HG02981 (cell line): Measurements from ENCODE around the gene FCGR1A.
A peak's percentile ranks its signal among the peaks of the same experiment; 100 is the strongest.
"Not testable (repeated sequence)": the region's sequence is repeated elsewhere in the genome, so short reads cannot be mapped to it uniquely, and the experiment has no call there.

Source experiments
- ATAC-seq: cut with Tn5 transposase; IDR thresholded peaks from one replicate; pipeline ENCODE4 v1.9.1; 2021; ENCODE audit warnings: mild to moderate bottlenecking, moderate library complexity; ENCODE audit not compliant: unreplicated experiment

The FCGR1A gene

DNA sequence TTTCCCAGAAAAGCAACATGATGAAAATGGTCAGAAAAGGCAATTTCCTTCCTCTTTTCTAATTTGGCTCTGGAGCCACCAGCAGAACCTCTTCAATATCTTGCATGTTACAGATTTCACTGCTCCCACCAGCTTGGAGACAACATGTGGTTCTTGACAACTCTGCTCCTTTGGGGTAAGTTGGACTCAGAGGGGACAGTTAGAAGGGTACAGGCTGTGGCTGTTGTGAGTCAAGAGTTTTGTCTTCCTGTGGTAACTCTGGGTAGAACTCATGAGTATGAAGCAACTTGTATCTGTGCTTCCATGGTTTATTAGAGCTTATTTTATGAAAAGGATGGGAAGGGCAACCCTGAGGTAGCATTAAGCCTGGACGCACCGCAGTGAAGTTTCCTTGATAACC, at the start of gene FCGR1A:
Gene FCGR1A, plus strand, starts transcription at position 95 of the 400 bp plus-strand sequence. Its CDS starts 50 bp downstream, at position 145.
- not testable (repeated sequence) for ATAC-seq

DNA sequence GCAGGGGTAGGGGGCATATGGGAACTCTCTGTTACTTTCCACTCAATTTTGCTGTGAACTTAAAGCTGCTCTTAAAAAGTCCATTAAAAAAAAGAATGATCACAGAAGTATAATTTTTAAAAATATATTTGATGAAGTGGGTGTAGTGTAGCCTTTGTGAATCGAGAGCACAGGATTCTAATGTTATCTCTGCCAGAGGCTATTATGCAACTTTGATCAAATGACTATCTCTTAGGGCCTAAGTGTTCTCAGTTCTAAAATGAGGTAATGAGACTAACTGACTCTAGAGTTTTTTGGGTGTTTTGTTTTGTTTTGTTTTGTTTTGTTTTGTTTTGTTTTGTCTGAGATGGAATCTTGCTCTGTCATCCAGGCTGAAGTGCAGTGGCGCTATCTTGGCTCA, 49.7 kb upstream of the FCGR1A start:
- ATAC-seq = not testable (repeated sequence)

DNA sequence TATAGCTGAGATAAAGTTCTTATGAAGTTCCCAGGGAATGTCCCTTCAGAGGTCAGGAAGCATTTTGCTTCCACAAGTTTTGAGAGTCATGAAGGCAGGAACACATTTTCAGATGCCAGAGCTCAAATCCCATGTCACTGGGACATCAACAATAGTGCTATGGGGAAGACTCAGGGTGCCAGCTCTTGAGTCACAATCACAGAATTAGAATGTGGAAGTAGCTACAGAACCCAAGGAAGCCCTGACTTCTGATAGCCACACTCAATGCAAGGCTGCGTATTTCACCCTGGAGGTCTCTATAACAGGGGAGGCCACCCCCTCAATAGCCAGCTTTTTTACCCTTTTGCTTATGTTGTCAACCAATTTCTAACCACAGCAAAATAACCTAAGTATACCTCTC, 47.8 kb upstream of the FCGR1A start:
- not testable (repeated sequence) for ATAC-seq

DNA sequence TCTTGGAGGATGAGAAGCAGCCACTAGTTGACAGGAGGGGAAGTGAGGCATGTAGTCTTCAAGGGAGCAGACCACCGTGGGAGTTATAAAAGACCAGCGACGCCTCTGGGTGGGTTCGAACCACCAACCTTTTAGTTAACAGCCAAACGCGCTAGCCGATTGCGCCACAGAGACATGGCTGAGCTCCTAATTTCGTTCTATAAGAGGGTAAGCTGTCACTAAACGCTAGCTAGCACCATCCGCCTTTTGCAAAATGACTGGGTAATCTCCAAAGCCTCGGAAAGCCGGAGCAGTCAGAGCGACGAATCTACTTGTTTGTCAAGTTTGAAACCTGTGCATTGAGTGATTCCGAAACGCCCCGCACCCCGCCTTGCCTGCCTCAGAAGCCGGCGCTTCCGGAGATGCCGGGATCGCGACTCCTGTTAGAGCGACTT, 42.3 kb upstream of the FCGR1A start:
- ATAC-seq = not testable (repeated sequence)

DNA sequence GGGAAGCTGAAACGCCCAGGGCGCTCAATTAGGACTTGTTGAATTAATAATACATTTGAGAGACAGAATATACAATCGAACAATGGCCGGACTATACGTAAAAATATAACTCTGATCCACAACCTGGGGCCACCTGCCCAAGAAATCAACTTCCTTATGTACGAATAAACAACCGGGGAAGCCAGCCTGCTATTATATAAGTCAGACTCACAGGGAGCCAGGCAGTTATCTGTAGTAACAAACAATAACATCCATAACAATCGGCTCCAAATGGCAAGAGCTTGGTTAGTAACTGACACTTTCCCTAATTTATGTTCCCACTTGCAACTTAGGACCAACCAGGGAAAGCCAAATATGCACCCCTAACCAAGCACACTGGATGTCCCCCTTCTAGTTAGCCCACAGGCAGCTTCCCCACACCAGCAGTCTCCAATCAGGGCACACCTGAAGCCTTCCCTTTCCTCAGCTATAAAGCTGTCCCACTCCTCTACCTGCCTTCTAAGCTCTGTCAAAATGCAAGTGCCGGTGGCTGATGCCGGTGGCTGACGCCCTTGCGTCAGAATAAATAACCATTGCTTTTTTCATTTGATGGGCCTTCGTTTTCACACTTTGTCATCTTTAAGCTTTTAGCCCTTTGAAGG, 41.8 kb upstream of the FCGR1A start:
- ATAC-seq = not testable (repeated sequence)

DNA sequence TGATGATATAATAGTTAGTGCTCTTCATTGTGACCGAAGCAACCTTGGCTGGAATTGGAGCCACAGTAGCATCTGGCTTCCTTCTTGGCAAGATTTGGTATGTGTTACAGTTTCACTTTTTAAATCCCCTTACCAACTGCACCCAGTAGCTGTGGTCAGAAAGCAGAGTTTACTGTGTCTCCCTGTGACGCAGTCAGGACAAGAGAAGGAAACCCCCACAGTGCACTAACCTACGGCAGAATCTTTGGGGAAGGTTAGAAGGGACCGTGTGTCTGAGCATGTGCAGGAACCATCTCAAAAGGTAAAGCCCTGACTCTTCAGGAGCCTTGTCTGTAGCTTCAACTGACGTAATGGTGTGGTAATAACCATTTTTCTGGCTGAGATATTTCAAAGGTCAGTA, 40.6 kb upstream of the FCGR1A start:
- ATAC-seq = not testable (repeated sequence)

DNA sequence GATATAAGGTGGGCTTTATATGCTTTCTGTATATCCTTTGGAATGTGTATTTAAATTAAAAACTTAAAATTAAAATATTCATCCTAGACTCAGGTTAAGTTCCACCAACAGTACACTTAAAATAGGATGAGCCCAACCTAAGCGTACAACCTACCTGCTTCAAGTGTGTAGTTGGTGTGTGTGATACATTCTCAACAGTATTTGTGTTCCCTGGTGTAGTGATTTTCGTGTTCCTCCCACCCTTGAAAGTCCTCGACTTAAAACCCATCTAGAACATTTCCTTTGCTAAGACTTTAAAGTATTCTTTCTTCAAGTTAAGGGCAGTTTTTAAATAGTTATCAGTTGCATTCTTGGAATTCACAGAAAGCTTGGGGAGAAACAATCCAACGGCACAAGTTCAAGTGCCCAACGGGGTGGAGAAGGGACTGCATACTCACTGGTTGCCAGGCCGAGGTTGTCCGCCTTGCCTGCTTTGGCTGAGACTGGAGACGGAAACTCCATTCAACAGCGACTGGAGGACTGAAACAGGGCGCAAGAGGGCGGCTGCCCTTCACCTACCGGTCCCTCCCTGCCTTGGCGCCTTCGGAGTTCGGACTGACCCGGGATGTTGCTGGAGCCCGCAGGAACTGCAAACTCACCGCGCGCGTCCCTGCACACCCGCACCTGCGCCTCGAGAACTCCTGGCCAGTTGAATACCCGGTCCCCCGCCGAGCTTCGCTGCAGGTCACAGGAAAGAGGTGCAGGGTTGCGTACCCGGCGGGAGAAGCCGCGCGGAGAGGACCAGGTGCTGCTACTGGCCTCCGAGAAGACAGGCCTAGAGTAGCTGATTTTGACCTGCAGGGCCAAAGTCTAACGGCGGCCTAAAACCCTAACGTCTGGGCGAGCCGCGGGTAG, 35.8 kb upstream of the FCGR1A start:
- not testable (repeated sequence) for ATAC-seq

DNA sequence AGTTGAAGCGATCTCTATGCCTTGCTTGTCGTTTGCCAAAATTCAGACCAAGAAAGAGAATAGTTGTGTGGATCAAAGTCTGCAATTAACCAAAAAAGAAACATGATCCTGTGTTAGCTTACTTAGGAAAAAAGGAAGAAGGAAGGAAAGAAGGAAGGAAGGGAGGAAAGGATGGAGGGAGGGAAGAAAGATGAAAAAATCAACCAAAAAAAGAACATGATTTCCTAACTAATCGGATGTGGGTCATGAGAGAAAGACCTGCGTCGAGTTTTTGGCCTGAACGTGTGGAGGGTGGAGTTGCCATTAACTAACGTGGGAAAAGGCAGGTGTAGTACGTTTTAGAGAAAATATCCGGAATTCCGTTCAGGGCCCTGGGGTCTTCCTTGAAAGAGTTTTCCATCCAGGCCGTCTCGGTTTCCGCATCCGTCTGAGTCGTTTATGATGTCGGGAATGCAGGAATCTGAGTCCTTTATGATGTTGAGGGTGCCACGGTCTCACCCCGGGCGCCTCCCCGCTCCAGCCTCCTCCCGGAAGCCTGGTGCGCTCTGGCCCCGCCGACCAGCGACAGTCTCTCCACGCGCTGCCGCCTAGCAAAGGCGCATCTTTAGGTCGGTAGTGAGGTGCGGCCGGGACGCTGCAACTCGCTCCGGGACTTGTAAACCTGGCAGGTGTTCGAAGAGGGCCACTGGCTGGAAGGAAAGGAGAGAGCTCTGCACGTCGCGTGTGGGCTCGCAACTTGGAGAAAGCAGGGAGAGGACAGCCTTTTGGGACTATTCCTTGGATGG, 34.9 kb upstream of the FCGR1A start:
- not testable (repeated sequence) for ATAC-seq

DNA sequence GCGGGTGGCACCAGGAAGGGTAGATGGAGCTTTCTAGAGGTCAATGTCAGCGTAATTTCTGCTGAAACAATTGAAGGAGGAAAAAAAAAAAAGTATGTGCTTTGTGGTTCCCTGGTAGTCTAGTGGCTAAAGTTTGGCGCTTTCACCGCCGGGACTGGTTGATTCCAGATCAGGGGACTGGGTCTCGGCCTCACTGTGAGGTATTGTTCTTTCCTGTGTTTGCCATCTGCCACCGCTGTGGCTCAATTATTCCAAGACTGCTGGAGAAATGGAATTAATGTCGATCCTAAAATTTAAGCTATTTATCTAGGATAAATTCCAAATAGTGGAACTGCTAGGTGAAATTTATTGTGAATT, 34.4 kb upstream of the FCGR1A start:
- ATAC-seq = not testable (repeated sequence)

DNA sequence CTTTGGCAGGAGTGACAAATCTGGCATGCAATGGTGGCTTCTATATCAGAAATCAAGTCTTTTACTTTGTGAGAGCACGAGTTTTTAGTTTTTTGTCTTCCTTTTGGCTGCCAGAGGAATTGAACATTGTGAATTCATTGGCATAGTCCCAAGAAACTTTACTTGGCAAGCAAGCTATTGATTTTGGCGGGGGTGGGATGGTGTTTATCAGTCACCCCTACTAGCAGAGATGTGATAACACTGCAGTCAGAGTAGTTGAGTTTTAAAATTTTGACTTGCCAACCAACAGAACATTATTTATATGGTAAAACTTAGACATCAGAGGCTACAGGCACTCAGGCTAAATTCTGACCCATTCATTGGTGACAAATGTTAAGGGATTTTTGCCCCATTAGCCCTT, 31.9 kb upstream of the FCGR1A start:
- not testable (repeated sequence) for ATAC-seq

DNA sequence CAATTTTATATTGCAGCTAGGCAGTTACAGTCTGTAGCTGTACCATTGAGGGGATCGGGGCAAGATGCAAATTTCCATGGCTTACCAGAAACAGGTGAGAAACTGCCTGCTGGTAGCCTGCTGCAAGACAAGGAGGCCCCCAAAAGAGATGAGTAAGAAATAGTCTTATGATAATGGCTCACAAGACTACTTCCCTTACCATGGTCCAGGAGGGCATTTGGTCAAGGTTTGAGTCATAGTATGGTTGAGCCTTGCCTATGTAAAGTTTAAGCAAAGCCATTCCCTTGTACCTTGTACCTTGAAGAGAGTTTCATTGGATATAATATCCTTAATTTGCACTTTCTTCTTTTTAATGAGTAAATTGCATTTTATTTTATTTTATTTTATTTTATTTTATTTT, 30.3 kb upstream of the FCGR1A start:
- not testable (repeated sequence) for ATAC-seq

DNA sequence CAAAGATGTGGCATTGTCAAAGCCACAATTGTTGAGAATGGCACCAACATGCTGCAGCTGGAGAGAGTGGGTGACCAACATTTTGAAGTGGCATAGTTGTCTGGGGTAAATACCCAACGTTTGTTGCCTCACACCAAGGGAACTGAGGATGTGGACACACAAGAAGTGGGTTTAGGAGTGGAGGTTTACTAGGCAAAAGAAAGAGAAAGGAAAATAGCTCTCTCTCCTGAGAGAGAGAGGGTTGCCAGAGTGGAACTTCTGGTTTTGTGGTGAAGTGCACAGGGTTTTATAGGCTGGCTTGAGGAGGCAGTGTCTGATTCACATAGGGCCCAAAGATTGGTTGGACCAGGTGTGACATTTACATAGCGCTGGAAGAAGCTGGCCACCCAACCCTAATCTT, 29.0 kb upstream of the FCGR1A start:
- not testable (repeated sequence) for ATAC-seq

DNA sequence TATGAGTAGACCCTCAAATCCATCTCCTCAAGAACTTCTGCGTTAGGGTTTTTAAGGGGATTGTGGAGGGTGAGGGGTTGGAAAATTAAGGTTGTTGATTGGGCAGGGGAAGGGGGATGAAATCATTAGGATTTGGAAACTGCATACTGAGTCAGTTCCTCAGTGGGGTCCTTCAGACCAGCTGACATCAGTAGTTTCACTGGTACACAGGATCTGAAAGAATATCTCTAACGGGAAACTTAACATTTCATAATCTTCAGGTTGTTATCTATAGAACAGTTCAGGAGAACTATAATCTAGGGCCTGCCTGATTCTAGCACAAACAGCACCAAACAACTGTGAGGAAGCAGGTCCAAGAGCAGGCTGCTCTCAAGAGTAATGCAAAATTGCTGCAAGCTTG, 27.2 kb upstream of the FCGR1A start:
- not testable (repeated sequence) for ATAC-seq

DNA sequence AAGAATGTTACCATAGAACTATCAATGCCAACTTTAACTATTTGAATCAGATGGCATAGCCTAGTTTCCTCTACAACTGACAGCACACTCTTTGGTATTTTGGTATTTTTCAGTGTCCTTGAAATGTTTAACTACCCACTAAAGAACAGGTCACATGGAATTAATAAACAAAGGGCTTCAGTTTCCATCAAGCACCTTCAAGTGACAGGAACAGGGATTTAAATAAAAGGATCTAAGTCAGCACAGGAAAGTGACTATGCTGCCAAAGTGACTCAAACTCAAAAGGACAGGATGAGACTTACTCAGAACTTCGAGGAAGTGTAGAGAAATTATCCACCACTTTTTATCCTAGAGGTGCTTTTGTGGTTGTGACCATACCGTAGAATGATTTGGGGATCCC, 20.2 kb upstream of the FCGR1A start:
- not testable (repeated sequence) for ATAC-seq

DNA sequence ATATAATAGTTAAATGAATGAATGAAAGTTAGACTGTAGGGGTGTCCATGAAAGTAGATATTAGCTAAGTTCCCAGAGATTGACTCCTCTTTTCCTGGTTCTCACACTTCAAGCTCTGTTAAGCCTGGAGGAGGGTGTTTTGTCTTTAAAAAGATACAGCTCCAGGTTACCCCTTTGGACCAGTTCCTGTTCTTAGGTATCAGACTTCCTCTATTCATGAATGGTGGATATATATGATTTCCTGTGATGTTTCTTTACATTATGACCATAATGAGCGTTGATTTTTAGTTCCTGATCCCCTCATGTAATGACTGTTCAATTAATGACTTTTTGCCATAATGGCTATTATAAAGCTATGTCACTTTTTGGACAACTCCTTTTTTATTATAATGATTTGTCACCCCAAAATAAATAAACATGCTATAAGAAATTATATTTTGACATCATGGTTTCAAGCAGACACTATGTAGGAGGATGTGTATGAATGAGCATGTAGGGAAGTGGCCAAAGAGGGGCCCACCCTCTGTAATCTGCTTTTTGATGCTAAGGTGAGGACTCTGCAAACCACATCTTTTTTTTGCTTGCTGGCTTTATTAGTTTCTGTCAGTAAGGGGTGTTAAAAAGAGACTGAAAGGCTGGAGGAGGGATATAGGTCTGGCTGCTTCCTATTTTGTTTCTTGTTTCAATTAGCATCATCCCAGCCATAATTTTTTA, 18.2 kb upstream of the FCGR1A start:
- not testable (repeated sequence) for ATAC-seq

DNA sequence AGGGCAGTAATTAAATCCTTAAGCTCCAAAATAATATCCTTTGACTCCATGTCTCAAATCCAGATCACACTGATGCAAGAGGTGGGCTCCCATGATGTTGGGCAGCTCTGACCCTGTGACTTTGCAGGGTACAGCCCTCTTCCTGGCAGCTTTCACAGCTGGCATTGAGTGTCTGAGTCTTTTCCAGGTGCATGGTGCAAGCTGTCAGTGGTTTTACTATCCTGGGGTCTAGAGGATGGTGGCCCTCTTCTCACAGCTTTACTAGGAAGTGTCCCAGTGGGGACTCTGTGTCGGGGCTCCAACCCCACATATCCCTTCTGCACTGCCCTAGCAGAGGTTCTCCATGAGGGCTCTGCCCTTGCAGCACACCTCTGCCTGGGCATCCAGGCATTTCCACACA, 16.3 kb upstream of the FCGR1A start:
- ATAC-seq = not testable (repeated sequence)

DNA sequence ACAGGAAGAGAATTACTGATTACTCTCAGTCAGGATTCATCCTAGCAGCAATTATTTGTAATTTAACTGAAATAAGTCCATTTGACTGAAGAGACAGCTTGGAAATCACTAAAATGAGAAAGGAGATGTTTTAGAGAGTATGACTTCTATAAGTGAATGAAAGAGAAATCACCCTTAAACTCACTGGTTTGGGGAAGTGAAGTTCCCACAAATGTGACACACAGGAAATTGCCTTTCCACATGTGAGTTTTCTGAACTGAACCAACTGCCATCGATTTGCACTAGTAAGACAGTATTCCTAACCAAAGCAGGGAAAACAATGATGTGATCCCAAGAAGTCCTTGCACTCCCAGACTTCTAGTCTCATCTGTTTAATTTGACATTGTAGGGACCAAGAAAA, 13.3 kb upstream of the FCGR1A start:
- ATAC-seq = not testable (repeated sequence)

DNA sequence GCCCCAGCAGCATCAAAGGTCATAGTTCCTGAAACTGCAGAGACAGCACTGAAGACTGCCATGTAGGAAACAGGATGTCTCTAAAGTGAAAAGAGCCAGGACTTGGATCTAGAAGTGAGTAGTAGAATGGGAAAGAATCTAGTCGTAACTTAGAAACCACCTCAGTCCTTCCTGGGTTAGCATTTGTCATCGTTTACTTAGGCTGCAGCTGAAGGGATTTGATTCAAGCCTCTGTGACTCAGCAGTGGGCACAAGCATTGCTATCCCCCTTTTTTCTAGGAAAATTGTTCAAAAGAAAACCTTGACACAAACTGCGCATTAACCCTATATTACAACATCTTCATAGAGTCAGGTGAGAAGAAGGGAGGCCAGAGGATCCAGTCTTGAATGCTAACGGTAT, 11.8 kb upstream of the FCGR1A start:
- ATAC-seq = not testable (repeated sequence)

DNA sequence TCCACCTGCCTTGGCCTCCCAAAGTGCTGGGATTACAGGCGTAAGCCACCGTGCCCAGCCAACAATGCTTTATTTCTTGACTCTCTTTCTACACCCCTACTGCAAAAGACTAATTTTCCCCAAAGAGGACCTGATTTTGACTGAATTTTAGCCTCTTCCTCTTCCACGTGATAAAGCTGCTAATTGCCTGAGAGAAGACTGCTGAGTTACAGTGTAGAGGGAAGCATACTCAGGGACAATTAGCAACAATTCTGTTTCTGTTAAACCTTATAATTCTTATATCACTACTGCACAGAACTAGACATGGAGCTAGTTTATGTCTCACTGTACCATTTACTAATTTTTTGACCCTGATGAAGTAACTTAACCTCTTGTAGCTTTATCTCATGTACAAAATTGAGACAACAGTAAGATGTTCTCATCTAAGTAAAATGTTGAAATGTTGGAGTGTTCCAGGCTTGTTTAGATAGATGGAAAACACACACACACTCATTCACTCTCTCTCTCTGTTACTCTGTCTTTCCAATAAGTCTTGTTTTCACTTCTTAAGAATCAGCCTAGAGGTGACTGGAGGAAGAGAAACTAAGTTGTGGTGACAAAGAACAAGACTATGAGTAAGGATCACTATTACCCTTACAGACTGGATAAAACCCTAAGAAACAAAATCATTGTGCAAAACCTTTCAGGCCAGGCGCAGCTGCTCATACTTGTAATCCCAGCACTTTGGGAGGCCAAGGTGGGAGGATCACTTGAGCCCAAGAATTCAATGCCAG, 10.7 kb upstream of the FCGR1A start:
- ATAC-seq = peak; percentile 97
